D721Med (cell line): ENCODE results near the gene LRP1B.

Experiments used
- DNase-seq: peaks from one replicate; pipeline ENCODE4 v3.0.0; 2011; ENCODE audit warnings: low spot score; ENCODE audit not compliant: insufficient read length
- FAIRE-seq: peaks from 2 replicates; lab custom pipeline; 2011; peaks lifted over from hg19 to GRCh38; lab: Jason Lieb, UNC
- TF ChIP-seq, protein P1 (sequence below): IDR thresholded peaks from 2 replicates; pipeline ENCODE4 v1.5.1; 2012; ENCODE audit warnings: mild to moderate bottlenecking, control low read depth; ENCODE audit not compliant: insufficient read depth; ENCODE audit errors: missing control alignments

LRP1B gene

DNA sequence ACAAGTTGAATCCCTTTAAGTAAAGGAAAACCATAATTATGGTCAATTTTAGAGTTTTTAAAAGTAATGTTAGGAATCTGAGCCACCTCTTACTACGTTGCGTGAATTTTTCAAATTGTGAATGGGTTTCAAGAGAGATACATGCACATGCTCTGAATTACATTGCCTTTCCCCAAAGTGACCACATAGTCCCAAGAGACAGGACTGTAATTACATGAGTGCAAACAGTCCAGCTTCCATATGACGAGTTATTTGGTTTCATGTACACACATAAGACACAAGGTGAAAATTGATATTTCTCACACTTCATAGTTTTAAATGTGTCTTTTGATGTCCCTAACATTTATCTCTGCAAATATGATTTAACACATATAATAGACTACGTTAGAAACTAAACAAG is 850.8 kb downstream of the LRP1B start:
- FAIRE-seq (peak; percentile 81), DNase-seq (no peak)
- TF ChIP-seq, protein P1, sequence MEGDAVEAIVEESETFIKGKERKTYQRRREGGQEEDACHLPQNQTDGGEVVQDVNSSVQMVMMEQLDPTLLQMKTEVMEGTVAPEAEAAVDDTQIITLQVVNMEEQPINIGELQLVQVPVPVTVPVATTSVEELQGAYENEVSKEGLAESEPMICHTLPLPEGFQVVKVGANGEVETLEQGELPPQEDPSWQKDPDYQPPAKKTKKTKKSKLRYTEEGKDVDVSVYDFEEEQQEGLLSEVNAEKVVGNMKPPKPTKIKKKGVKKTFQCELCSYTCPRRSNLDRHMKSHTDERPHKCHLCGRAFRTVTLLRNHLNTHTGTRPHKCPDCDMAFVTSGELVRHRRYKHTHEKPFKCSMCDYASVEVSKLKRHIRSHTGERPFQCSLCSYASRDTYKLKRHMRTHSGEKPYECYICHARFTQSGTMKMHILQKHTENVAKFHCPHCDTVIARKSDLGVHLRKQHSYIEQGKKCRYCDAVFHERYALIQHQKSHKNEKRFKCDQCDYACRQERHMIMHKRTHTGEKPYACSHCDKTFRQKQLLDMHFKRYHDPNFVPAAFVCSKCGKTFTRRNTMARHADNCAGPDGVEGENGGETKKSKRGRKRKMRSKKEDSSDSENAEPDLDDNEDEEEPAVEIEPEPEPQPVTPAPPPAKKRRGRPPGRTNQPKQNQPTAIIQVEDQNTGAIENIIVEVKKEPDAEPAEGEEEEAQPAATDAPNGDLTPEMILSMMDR, result no peak

DNA sequence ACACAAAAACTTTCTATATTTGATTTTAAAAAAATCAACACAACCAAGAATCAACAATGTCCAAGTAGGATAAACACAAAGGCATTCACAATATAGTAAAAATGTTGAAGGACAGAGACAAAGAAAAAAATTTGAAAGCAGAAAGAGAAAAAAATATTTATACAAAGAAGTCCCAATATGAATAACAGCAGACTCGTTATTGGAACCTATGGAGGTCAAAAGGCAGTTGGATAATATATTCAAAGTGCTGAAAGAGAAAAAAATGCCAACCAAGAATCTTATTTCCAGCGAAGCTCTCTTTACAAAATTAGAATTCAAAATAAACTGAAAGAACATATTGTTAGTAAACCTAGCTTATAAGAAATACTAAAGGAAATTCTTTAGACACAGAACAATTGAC is 859.5 kb downstream of the LRP1B start:
- FAIRE-seq, result no peak
- TF ChIP-seq, protein P1, result no peak

DNA sequence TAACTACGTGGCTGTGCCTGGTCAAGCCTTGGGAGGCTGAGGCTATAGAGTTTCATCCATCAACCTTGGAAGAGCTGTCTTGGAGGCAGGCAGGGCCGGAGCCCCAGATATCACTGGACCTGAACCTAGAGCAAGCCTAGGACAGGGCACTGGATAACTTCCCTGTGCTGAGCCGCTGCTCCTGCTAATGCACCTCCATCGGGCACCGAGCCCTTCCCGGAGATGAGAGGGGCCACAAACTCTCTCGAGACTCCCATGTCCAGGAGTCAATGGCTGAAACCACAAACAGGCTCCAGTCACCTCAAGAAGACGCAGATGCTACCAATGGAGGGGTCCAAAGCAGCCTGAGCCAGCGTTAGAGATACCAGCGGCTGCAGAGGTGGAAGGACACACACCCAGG is 866.0 kb downstream of the LRP1B start:
- TF ChIP-seq, protein P1, result no peak
- DNase-seq (no peak), FAIRE-seq (no peak)

More for the DNA sequence above, 859.5 kb downstream of the LRP1B start:
- DNase-seq, result no peak

DNA sequence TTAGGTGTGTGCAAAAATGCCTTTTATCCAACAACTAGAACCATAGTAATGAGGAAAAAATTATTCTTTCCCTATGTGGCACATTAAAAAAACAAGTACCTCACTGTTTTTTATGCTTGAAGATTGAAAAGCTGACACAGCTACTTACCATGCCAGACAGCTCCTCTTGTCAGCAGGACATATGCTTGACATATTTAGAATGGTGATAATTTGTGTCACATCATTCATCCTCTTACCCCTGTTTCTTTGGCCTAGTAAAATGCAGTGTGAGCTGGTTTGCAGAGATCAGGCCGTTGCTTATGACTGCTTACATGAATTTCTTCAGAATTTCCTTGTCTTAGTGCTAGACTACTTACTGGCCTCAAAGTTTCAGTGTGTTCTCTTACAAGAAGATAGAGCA is 869.9 kb downstream of the LRP1B start:
- TF ChIP-seq, protein P1, result no peak
- FAIRE-seq (no peak), DNase-seq (no peak)

DNA sequence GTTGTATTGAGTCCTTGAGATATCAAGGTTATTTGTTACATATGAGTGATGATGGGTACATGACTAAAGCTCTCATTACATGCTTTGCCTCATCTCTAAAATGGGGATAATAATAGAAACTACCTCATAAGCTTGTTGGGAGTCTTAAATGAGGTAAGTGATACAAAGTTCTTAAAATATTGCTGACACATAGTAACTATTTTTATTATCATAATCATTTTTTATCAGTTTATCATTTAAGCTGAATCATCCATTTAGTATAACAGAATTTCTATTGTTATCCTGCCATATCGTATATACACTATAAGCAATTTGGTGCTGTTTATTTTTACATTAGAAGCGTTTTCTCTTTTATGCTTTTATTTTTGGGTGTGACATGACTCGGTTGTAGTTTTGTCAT is 871.1 kb downstream of the LRP1B start:
- FAIRE-seq (no peak), DNase-seq (no peak)
- TF ChIP-seq, protein P1, result no peak

DNA sequence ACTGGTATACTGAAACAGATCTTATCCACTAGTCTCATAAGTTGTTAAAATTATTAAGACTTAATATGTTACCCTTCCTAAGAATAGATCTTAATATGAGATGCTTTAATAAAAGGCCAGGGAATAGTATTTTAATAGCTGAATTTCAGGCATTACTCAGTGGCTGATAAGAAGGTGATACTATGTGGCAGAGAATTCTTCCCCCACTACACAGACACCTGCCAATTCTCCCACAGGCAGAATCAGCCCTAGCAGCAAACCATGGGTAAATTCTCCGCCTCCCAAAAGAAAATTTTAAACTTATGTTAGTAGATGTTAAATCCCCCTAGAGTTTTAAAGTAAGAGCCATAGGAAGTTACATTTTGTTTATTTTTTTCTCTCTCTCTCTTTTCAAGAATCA is 888.8 kb downstream of the LRP1B start:
- TF ChIP-seq, protein P1, result no peak
- no peak for FAIRE-seq
- no peak for DNase-seq

DNA sequence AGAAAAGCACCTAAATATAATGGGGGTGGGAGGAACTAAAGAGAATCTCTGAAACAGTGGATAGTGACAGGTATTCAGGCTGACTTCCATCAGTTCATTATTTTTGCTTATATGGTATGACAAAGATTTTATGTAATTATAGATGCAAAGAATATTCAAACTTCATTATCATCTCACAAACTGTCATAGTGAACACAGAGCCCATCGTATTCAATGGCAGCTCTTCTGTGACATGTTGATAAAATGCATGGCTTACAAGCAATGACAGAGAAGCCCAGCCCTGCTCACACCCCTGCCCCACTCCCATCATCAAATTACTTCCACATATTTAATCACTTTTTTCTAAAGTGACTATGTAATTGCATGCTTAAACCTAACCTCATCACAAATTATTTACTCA is 904.3 kb downstream of the LRP1B start:
- DNase-seq (no peak), FAIRE-seq (no peak)
- TF ChIP-seq, protein P1, result no peak
